ENCODE measurements around the gene TECR. TPM values are rescaled to one million over a fixed set of nuclear protein-coding genes. Genes with fewer than 3 reads are reported as not detected.
A peak's percentile ranks its signal among the peaks of the same experiment; 100 is the strongest.
"Not testable (repeated sequence)": the region's sequence is repeated elsewhere in the genome, so short reads cannot be mapped to it uniquely, and the experiment has no call there.

TECR gene, protein sequence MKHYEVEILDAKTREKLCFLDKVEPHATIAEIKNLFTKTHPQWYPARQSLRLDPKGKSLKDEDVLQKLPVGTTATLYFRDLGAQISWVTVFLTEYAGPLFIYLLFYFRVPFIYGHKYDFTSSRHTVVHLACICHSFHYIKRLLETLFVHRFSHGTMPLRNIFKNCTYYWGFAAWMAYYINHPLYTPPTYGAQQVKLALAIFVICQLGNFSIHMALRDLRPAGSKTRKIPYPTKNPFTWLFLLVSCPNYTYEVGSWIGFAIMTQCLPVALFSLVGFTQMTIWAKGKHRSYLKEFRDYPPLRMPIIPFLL
- total RNA-seq: 74.2 TPM

DNA sequence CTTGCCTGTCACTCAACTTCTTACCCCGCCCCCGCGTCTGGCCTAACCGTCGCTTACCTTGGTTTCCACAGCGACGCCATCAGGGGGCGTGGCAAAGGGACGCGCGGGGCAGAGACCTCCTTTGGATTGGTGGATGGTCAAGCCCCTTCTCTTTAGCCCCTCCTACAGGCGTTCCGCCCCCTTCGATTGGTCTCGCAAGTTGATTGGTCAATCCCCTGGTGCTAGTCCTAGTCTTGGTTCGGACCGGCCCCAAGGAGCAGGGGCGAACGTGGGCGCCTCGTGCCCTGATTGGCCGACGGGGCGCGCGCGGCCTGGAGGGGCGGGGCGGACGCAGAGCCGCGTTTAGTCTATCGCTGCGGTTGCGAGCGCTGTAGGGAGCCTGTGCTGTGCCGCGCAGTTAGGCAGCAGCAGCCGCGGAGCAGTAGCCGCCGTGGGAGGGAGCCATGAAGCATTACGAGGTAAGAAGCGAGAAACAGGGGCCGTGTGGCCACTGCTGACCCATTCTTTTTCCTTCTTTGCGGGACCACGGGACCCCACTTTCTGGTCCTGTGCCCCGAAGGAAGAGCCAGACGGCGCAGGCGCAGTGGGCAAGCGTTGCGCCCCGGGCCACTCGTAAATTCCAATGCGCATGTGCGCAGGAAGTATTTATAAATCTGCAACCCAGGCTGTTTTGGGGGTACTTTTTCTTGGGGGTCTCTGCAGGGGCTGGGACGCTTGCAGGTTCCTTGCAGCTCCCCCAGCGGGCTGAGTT is at the start of gene TECR:
Gene TECR (plus strand): TSS at position 341 of the 751 bp plus-strand sequence. CDS start 103 bp downstream, at position 444.
- peak; percentile 100 for DNase-seq

DNA sequence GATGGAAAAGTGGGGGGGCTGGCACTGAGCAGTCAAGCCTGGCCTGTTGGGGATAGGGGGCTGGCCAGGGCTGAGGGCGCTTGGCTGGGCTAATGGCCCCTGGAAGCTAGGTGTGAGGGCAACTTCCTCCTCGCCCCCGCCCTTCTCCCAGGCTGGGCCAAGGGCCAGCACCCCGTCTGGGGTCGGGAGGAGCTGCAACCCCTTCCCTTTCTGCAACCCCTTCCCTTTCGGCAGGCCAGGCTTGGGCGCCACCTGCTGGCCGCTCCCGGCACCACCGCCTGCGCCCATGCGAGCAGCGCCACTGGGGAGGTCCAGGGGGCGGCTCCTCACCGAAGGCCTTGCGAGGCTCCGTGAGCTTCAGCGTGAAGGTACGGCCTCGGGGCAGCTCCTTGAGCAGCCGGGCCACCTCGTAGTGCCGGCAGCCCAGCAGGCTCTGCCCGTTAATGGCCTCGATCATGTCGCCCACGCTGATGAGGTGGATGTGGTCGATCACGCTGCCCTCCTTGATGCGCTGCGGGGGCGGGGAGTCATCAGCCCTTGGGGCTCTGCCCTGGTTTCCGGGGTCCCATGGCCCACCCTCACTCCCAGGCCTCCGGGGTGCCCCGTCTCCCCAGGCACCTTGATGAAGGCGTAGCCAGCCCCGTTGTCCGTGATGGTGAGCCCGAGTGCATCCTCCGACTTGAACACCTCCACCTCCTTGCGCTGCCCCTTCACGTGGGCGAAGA is 49.3 kb upstream of the TECR start:
- peak; percentile 40 for DNase-seq

DNA sequence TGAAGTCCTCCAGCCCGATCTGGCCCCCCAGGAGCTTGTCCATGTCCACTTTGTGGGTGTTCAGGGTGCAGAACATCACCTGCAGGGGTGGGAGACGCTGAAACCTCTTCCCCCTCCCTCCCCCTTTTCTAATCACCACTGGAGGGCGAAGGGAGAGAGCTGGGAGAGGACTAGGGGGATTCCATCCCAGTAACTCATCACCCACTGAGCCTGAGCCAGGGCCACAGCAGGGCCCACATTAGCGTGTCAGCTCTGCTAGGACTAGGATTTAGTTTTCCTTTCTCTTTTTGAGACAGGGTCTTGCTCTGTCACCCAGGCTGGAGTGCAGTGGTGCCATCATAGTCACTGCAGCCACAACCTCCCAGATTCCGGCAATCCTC is 48.7 kb upstream of the TECR start:
- no peak for DNase-seq

DNA sequence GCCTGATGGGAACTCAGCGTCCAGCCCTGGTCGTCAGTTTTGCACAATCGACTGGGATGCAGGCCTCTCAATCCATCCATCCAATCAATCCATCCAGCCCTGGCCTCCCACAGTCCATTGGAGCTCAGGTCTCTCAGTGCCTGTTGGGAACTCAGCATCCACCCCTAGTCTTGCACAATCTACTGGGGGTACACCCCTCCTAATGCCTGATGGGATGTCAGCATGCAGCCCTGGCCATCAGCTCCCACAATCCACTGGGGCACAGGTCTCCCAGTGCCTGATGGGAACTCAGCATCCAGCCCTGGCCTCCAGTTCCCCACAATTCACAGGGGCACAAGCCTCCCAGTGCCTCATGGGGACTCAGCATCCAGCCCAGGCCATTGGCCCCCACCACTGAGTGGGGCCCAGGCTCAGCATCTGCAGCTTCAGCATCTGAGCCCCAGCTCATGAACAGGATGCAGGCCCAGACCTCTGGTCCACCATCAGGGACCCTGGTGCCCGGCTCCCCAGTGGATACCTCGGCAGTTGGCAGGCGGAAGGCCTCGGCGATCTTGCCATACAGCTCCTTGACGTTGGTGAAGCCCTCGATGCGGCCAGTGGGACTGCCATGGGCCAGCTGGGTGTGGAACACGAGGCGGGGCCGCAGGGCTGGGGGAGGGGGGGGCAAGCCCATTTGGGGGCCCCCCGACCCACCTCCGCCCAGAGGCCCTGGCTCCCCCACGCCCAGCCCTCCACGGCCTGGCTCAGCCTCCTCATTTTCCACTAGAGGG is 47.0 kb upstream of the TECR start:
- DNase-seq: no peak

DNA sequence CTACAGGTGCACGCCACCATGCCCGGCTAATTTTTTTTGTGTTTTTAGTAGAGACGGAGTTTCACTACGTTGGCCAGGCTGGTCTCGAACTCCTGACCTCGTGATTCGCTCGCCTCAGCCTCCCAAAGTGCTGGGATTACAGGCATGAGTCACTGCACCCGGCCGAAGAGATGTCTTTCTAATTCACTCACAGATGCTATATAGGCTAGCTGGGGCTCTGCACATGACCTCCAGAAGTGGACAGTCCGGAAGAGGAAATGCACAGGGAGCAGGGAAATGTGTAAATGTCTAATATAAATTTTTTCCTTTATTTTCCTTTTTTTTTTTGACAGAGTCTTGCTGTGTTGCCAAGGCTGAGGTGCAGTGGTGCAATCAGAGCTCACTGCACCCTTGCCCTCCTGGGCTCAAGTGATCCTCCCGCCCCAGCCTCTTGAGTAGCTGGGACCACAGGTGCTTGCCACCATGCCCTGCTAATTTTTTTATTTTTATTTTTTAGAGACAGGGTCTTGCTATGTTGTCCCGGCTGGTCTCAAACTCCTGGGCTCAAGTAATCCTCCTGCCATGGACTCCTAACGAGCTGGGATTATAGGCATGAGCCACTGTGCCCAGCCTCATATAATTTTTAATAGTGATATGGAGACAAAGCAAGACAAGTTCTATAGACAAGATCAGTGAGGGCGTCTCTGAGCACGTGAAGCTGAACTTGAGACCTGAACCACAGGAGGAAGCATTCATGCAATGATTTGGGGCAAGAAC is 41.8 kb upstream of the TECR start:
- DNase-seq: no peak

DNA sequence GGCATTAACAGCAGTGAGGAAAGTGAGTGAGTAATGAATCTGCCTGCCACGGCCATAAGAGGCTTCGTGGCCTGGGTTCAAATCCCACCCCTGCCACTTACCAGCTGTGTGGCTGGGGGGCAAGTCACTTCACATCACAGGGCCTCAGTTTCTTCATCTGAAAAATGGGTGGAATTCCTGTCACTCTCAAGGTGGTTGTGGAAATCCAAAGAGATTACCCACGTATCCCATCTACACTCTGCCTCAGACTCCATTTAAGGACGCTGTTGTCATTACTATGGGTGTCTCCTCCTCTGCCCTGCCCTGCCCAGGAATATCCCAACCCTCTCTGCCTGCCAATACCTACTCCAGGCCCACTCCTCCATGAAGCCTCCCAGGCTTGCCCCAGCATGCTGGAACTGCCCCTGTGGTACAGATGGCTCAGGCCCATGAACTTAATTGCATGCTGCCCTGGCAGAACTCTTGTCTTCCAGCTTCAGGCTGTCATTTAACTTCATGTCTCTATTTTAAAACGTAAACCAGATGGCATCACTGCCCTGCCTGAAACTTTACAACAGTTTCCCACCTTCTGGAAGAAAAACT is 36.5 kb upstream of the TECR start:
- DNase-seq: no peak

DNA sequence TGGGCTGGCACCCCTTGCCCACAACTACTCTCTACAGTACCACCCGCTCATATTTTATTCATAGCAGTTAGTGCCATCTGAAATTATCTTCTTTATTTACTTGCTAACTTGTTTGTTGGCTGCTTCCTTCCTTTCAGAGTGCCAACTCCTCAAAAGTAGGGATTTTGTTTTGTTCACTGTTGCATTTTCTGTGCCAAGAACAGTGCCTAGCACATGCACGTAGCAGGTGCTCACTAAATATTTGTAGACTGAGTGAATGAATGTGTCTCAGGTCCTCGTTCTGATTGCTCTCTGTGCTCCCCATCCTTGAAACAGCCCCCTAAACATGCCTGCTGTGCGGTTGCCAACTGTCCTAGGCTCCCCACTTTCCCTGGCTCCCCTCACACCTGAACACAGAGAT is 35.0 kb upstream of the TECR start:
- DNase-seq: no peak

DNA sequence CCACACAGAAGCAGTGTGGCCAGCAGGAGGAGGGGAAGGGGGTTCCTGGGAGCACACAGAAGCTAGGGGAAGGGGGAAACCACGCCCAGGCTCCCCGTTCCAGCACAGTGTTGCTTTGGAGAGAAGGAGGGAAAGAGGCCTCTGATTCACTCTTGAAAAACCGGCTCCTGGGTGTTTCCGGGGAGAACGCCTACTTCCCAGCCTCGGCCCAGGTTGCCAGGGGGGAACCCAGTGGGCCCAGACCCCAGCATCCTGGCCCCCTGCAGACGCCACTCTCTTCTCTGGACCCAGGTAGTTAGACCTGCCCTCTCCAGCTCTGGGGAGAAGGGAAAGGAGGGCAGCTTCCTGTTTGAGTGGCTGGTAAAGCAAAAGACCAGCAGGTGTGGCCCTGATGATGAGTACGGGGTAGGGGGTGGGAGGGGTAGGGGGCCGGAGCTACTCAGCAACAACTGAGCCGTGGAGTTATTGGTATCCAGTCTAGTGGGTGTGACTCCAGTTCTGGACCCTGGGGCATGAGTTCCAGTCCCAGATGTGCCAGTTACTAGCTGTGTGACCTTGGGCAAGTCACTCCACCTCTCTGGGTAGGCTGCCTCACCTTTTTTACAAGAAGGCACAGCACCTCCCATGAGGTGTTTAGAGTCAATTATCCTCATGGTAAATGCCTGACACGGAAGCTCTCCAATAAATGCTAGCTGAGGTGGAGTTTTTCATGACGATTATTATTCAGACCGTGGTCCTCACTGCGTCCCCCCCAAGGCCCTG is 34.3 kb upstream of the TECR start:
- no peak for DNase-seq

DNA sequence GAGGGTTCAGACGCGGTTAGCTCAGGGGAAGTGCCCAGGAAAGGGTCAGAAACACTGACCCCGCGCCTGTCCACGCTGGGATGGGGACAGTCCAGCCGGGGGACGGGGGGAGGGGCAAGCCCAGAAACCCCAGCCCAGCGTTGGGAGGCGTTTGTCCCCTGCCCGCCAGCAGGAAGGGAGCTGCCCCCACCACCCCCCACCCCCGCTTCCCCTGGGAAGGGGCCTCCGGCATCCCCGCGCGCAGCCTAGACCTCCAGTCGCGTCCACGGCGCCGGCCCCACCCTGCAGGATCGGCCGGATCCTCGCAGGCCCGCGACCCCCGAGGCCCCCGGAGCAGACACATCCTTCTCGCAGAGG is 33.7 kb upstream of the TECR start:
- DNase-seq: no peak

DNA sequence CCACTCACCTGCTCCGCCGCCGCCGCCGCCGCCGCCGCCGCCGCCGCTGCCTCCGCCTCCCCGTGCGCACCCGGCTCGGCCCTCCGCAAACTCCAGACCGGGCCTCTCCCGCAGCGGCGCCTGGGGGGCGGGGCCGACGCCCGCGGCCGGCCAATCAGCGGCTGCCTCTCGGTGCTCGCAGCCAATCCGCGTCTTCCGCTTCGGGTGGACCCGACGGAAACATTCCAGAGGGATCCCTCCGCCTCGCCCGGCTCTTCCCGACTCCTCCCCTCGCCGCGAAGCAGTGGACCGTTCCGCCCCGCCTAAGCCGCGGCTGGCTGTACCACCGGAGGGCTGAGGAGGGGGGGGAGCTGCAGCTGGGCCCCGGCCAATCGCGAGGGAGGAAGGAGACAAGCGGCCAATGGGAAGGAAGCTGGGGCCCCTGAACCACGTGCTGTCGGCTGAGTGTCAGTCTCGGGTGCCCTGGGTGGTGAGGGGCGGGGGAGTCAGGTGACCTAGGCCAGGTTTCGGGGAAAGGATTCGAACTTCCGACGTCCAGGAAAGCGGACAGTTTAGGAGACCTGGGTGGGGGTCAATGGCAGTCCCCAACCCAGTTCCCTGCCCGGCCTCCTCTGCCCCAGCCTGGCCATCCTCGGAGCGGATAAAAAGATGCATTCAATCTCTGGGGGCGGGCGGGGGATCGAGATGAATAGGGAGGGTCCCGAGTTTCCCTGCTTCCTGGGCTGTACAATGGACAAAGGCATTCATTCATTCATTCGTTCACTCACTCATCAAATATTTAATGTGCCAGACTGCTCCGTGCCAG is 33.2 kb upstream of the TECR start, which contains the start of gene GIPC1:
Gene GIPC1 (minus strand): TSS at position 99 of the 805 bp plus-strand sequence. CDS start 13,151 bp downstream, outside the sequence.
- peak; percentile 99 for DNase-seq

DNA sequence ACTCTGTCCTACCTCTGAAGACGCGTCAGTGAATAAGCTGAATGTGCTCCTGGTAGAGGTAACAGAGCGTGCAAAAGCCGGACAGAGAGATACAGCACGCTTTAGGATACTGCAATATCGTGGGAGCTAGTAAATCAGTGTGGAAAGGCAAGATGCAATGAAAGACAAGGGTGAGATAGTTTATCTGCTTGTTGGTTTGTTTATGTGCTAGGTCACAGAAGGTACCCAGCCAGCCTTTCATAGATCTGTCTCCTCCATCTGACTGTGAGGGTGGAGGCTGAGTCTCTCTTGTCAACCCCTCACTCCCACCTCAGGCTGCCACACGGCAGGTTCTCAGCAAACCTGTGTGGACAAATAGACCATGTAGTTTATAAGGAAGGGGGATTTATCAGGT is 32.6 kb upstream of the TECR start:
- DNase-seq: no peak

DNA sequence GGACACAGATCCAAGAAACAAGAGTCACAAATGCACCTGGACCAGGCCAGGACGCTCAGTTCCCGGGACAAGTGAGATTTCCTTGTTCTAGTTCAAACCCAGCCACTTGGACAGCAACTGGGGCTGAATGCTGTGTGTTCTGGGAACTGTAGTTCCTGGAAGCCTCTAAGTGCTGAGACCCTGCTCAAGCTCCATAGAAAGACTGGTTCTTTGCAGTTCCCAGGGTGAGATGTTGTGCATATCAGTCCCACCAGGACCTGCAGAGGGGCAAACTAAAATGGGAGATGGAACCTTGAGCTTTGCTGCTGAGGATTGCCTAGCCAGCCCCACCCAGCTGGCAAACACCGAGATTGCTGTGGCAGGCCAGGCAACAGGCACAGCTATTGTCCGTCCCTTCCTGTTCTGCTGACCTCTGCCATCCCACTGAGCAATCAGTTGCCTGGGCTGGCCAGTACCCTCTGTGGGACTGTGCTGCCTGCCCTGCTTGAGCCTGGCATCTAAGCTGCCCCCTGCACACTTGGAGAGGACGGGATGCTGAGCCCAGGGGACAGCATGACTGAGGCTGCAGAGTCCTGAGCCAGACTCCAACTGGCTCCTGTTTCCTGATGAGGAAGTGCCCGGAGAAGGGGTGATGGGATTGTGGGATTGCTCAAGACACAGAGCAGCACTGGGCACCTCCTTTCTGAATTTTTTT is 32.0 kb upstream of the TECR start:
- no peak for DNase-seq

DNA sequence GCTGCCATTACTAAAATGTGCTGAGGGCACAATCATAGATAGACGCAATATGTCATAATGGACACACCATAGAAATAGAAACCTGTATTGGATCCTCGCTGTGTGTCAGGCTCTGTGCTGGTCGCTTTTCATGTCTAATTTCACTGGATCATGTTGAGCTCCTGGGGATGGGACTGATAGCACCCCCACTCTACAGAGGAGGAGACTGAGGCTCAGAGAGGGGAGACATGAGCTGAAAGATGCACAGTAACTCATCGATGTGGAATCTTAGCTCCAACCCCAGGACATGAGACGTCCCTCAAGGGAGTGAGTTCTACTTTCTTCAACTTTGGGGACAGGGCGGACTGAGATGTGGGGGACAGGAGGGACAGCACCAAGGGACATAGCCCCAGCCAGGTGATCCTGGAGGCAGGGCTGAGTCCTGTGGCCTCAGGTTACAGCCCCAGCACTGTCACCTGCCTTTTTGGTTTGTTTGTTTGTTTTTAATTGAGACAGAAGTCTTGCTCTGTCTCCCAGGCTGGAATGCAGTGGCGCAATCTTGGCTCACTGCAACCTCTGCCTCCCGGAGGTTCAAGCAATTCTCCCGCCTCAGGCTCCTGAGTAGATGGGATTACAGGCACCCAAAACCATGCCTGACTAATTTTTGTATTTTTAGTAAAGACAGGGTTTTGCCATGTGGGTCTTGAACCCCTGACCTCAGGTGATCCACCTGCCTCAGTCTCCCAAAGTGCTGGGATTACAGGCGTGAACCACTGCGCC is 26.9 kb upstream of the TECR start:
- DNase-seq: no peak

DNA sequence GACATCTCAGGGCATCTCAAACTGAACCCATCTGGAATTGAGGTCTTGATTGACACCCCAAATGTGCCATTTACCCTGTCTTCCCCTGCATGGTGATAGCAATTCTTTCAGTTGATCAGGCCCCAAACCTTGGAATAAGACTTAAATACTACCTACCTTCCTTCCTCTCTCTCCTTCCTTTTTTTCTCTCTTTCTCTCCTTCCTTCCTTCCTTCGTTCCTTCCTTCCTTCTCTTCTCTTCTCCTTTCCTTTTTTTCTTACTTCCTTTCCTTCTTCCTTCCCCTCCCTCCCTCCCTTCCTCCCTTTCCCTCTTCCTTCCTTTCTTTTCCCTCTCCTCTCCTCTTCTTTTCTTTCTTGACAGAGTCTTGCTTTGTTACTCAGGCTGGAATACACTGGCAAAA is 26.1 kb upstream of the TECR start:
- no peak for DNase-seq

DNA sequence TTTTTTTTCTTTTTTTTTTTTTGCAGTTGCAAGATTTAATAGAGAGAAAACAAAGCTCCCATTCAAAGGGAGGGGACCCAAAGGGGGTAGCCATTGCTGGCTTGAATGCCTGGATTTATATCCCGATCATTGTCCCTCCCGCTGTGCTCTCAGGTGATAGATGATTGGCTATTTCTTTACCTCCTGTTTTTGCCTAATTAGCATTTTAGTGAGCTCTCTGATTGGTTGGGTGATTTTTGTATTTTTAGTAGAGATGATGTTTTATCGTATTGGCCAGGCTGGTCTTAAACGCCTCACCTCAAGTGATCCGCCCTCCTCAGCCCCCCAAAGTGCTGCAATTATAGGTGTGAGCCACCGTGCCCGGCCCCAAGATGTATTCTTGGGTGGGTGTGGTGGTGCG is 24.8 kb upstream of the TECR start:
- not testable (repeated sequence) for DNase-seq

DNA sequence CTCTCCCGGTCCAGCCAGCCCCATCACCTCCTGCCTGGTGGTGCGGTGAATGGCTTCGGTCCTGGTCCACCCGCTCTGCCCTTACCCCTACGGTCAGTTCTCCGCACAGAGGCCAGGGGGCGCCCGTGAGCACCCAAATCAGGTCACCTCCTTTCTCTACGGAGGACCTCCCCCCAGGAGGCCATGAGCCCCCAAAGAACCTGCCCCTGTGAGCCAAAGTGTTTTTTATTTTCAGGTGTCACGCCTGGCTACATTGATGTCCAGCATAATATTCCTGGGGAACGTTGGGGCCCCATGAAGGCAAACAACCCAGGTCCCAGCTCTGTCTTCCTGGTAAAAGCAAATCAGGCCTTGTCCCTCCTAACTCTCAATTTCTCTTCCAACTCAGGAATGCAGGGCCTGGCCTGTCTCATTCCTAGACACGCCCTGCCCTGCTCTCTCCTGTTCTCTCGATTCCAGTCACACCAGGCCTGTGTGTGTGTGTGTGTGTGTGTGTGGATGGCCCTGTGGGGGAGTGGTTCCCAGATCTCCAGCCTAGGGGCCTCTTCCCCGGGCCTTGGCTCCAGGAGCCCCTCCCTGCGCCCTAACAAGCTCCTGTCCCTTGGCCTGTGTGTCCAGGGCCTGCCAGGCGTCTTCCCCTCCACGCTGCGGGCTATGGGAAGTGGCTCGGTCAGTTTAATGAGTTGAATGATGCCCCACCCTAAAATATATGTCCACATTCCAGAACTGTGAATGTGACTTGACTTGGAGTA is 23.7 kb upstream of the TECR start:
- DNase-seq: peak; percentile 67

Data from tongue (tissue), 2 donors.